Stimulated activated CD4-positive, alpha-beta T cell treated with anti-CD3 and anti-CD28 coated beads, Interleukin-4, amount 100 ng/mL, for 4 hours (primary cell): Measurements from ENCODE around the gene OSBPL6.
"Not testable (repeated sequence)": the region's sequence is repeated elsewhere in the genome, so short reads cannot be mapped to it uniquely, and the experiment has no call there.

Experiments
- DNase-seq, 2 experiments: peaks; one replicate each; pipeline ENCODE4 v3.0.0-alpha.2; 2020

Gene OSBPL6

GRCh38 chr2:178412453-178412852 is 218.1 kb downstream of the OSBPL6 start:
- DNase-seq, result not testable (repeated sequence)

GRCh38 chr2:178413472-178414265 is 219.4 kb downstream of the OSBPL6 start:
- DNase-seq, result peak; percentile 67 to 71

- DNase-seq, result peak; percentile 61 to 68
These were observed 220.2 kb downstream of the OSBPL6 start for GRCh38 chr2:178414266-178415247.

- no peak for DNase-seq
These were observed 221.7 kb downstream of the OSBPL6 start for GRCh38 chr2:178415979-178416378.

GRCh38 chr2:178417916-178418315 is 223.6 kb downstream of the OSBPL6 start:
- no peak for DNase-seq

- DNase-seq, result no peak
These were observed 224.1 kb downstream of the OSBPL6 start for GRCh38 chr2:178418426-178418825.

- DNase-seq, result no peak
These were observed 224.8 kb downstream of the OSBPL6 start for GRCh38 chr2:178419123-178419522.

- no peak for DNase-seq
These were observed 226.2 kb downstream of the OSBPL6 start for GRCh38 chr2:178420463-178420999.

GRCh38 chr2:178422097-178422496 is 227.8 kb downstream of the OSBPL6 start:
- no peak for DNase-seq

GRCh38 chr2:178423746-178424145 is 229.4 kb downstream of the OSBPL6 start:
- DNase-seq, result not testable (repeated sequence)

- DNase-seq, result no peak
These were observed 231.0 kb downstream of the OSBPL6 start for GRCh38 chr2:178425255-178425827.

- no peak for DNase-seq
These were observed 232.1 kb downstream of the OSBPL6 start for GRCh38 chr2:178426388-178426787.

- no peak for DNase-seq
These were observed 233.1 kb downstream of the OSBPL6 start for GRCh38 chr2:178427458-178427857.

GRCh38 chr2:178428396-178428806 is 234.1 kb downstream of the OSBPL6 start:
- DNase-seq, result no peak

GRCh38 chr2:178429336-178429735 is 235.0 kb downstream of the OSBPL6 start:
- no peak for DNase-seq

- no peak for DNase-seq
These were observed 242.3 kb downstream of the OSBPL6 start for GRCh38 chr2:178436662-178437061.

GRCh38 chr2:178441426-178441825 is 247.1 kb downstream of the OSBPL6 start:
- no peak for DNase-seq

- no peak for DNase-seq
These were observed 254.8 kb downstream of the OSBPL6 start for GRCh38 chr2:178448968-178449661.

GRCh38 chr2:178449700-178450523 is 255.6 kb downstream of the OSBPL6 start:
- no peak for DNase-seq

- no peak for DNase-seq
These were observed 256.1 kb downstream of the OSBPL6 start for GRCh38 chr2:178450524-178450773.

GRCh38 chr2:178450774-178451525 is 256.6 kb downstream of the OSBPL6 start, which contains the start of the genes PJVK and PRKRA:
Gene PJVK, plus strand, starts transcription at chr2:178451378. Its CDS starts 2,032 bp downstream, at chr2:178453410.
Gene PRKRA, minus strand, starts transcription at chr2:178451175. Its CDS starts 145 bp downstream, at chr2:178451030.
- DNase-seq, result peak; percentile 95 to 96
